Measurements from ENCODE around the gene CTU2.

Gene CTU2

GRCh38 chr16:88720396-88720970, 14.2 kb downstream of the CTU2 start:
- Histone ChIP-seq H3K9me3 (ENCODE audit: insufficient read depth, low read depth, low read length) (no peaks in the 10 kb centered on the region), H3K36me3 (ENCODE audit: insufficient read depth, low read depth, low read length) (peaks cover 40% of the 10 kb centered on the region), H3K9ac (ENCODE audit: low read depth, low read length) (no peak overlapping the region), H3K27ac (ENCODE audit: low read length) (no peak overlapping the region), H3K4me1 (ENCODE audit: insufficient read depth, low read length) (no peaks in the 10 kb centered on the region), H3K4me3 (ENCODE audit: low read length) (no peak overlapping the region), H3K27me3 (ENCODE audit: insufficient read depth, low read length) (no peaks in the 10 kb centered on the region)

GRCh38 chr16:88721236-88721635, 14.9 kb downstream of the CTU2 start:
- Histone ChIP-seq H3K36me3 (ENCODE audit: insufficient read depth, low read depth, low read length) (peaks cover 32% of the 10 kb centered on the region), H3K9me3 (ENCODE audit: insufficient read depth, low read depth, low read length) (no peaks in the 10 kb centered on the region)

GRCh38 chr16:88721815-88722755, 15.8 kb downstream of the CTU2 start:
- H3K36me3 ChIP-seq (ENCODE audit: insufficient read depth, low read depth, low read length): peaks cover 24% of the 10 kb centered on the region

More at GRCh38 chr16:88721236-88721635, 14.9 kb downstream of the CTU2 start:
- Histone ChIP-seq H3K27me3 (ENCODE audit: insufficient read depth, low read length) (no peaks in the 10 kb centered on the region), H3K27ac (ENCODE audit: low read length) (no peak overlapping the region), H3K9ac (ENCODE audit: low read depth, low read length) (no peak overlapping the region), H3K4me1 (ENCODE audit: insufficient read depth, low read length) (no peaks in the 10 kb centered on the region), H3K4me3 (ENCODE audit: low read length) (no peak overlapping the region)

GRCh38 chr16:88722784-88723506, 16.6 kb downstream of the CTU2 start:
- Histone ChIP-seq H3K27me3 (ENCODE audit: insufficient read depth, low read length) (no peaks in the 10 kb centered on the region), H3K36me3 (ENCODE audit: insufficient read depth, low read depth, low read length) (peaks cover 15% of the 10 kb centered on the region; the same call in 1 of the 2 replicates), H3K9ac (ENCODE audit: low read depth, low read length) (no peak overlapping the region), H3K27ac (ENCODE audit: low read length) (no peak overlapping the region), H3K4me3 (ENCODE audit: low read length) (no peak overlapping the region), H3K4me1 (ENCODE audit: insufficient read depth, low read length) (no peaks in the 10 kb centered on the region), H3K9me3 (ENCODE audit: insufficient read depth, low read depth, low read length) (no peaks in the 10 kb centered on the region)

More at GRCh38 chr16:88721815-88722755, 15.8 kb downstream of the CTU2 start:
- no peaks in the 10 kb centered on the region for H3K9me3 ChIP-seq (ENCODE audit: insufficient read depth, low read depth, low read length)
- no peaks in the 10 kb centered on the region for H3K27me3 ChIP-seq (ENCODE audit: insufficient read depth, low read length)
- no peak overlapping the region for H3K9ac ChIP-seq (ENCODE audit: low read depth, low read length)
- H3K27ac ChIP-seq (ENCODE audit: low read length): no peak overlapping the region
- H3K4me1 ChIP-seq (ENCODE audit: insufficient read depth, low read length): no peaks in the 10 kb centered on the region
- H3K4me3 ChIP-seq (ENCODE audit: low read length): no peak overlapping the region

GRCh38 chr16:88723507-88723887, 17.2 kb downstream of the CTU2 start:
- Histone ChIP-seq H3K27me3 (ENCODE audit: insufficient read depth, low read length) (no peaks in the 10 kb centered on the region), H3K9me3 (ENCODE audit: insufficient read depth, low read depth, low read length) (no peaks in the 10 kb centered on the region), H3K36me3 (ENCODE audit: insufficient read depth, low read depth, low read length) (peaks cover 11% of the 10 kb centered on the region; the same call in 1 of the 2 replicates), H3K27ac (ENCODE audit: low read length) (no peak overlapping the region), H3K9ac (ENCODE audit: low read depth, low read length) (no peak overlapping the region), H3K4me3 (ENCODE audit: low read length) (no peak overlapping the region), H3K4me1 (ENCODE audit: insufficient read depth, low read length) (no peaks in the 10 kb centered on the region)

- H3K27me3 ChIP-seq (ENCODE audit: insufficient read depth, low read length): no peaks in the 10 kb centered on the region
- peaks cover 9% of the 10 kb centered on the region; the same call in 1 of the 2 replicates for H3K36me3 ChIP-seq (ENCODE audit: insufficient read depth, low read depth, low read length)
Measured at GRCh38 chr16:88723911-88724310, 17.6 kb downstream of the CTU2 start.

GRCh38 chr16:88724855-88725555, 18.7 kb downstream of the CTU2 start:
- Histone ChIP-seq H3K4me1 (ENCODE audit: insufficient read depth, low read length) (no peaks in the 10 kb centered on the region), H3K27me3 (ENCODE audit: insufficient read depth, low read length) (no peaks in the 10 kb centered on the region), H3K9ac (ENCODE audit: low read depth, low read length) (no peak overlapping the region), H3K27ac (ENCODE audit: low read length) (no peak overlapping the region), H3K9me3 (ENCODE audit: insufficient read depth, low read depth, low read length) (no peaks in the 10 kb centered on the region), H3K4me3 (ENCODE audit: low read length) (no peak overlapping the region), H3K36me3 (ENCODE audit: insufficient read depth, low read depth, low read length) (0 out of 2 replicates have a peak, but pooled peaks cover 5% of the 10 kb centered on the region)

More at GRCh38 chr16:88723911-88724310, 17.6 kb downstream of the CTU2 start:
- Histone ChIP-seq H3K4me1 (ENCODE audit: insufficient read depth, low read length) (no peaks in the 10 kb centered on the region), H3K9ac (ENCODE audit: low read depth, low read length) (no peak overlapping the region), H3K9me3 (ENCODE audit: insufficient read depth, low read depth, low read length) (no peaks in the 10 kb centered on the region), H3K27ac (ENCODE audit: low read length) (no peak overlapping the region), H3K4me3 (ENCODE audit: low read length) (no peak overlapping the region)

GRCh38 chr16:88725609-88726407, 19.5 kb downstream of the CTU2 start:
- no peak overlapping the region for H3K4me3 ChIP-seq (ENCODE audit: low read length)
- 0 out of 2 replicates have a peak, but pooled peaks cover 5% of the 10 kb centered on the region for H3K36me3 ChIP-seq (ENCODE audit: insufficient read depth, low read depth, low read length)
- H3K27me3 ChIP-seq (ENCODE audit: insufficient read depth, low read length): no peaks in the 10 kb centered on the region
- no peak overlapping the region for H3K27ac ChIP-seq (ENCODE audit: low read length)
- no peaks in the 10 kb centered on the region for H3K9me3 ChIP-seq (ENCODE audit: insufficient read depth, low read depth, low read length)
- H3K9ac ChIP-seq (ENCODE audit: low read depth, low read length): no peak overlapping the region
- no peaks in the 10 kb centered on the region for H3K4me1 ChIP-seq (ENCODE audit: insufficient read depth, low read length)

- H3K4me3 ChIP-seq (ENCODE audit: low read length): no peak overlapping the region
- H3K36me3 ChIP-seq (ENCODE audit: insufficient read depth, low read depth, low read length): 0 out of 2 replicates have a peak, but pooled peaks cover 5% of the 10 kb centered on the region
- H3K9me3 ChIP-seq (ENCODE audit: insufficient read depth, low read depth, low read length): no peaks in the 10 kb centered on the region
- no peak overlapping the region for H3K9ac ChIP-seq (ENCODE audit: low read depth, low read length)
- H3K27me3 ChIP-seq (ENCODE audit: insufficient read depth, low read length): no peaks in the 10 kb centered on the region
- no peak overlapping the region for H3K27ac ChIP-seq (ENCODE audit: low read length)
- no peaks in the 10 kb centered on the region for H3K4me1 ChIP-seq (ENCODE audit: insufficient read depth, low read length)
Measured at GRCh38 chr16:88726408-88726749, 20.1 kb downstream of the CTU2 start.

- Histone ChIP-seq H3K27me3 (ENCODE audit: insufficient read depth, low read length) (no peaks in the 10 kb centered on the region), H3K36me3 (ENCODE audit: insufficient read depth, low read depth, low read length) (0 out of 2 replicates have a peak, but pooled peaks cover 5% of the 10 kb centered on the region), H3K4me3 (ENCODE audit: low read length) (no peak overlapping the region), H3K27ac (ENCODE audit: low read length) (no peak overlapping the region), H3K9me3 (ENCODE audit: insufficient read depth, low read depth, low read length) (no peaks in the 10 kb centered on the region), H3K4me1 (ENCODE audit: insufficient read depth, low read length) (no peaks in the 10 kb centered on the region), H3K9ac (ENCODE audit: low read depth, low read length) (no peak overlapping the region)
Measured at GRCh38 chr16:88726981-88727380, 20.7 kb downstream of the CTU2 start.
